Measurements from ENCODE around the gene TAS2R43.
"Not testable (repeated sequence)": the region's sequence is repeated elsewhere in the genome, so short reads cannot be mapped to it uniquely, and the experiment has no call there.

Gene TAS2R43

GRCh38 chr12:11069854-11070365 is 22.2 kb downstream of the TAS2R43 start:
- no peak for DNase-seq
- in situ Hi-C loops (cut with MboI; ENCODE audit: low pct_unique_long_range_greater_than_20kb, low sequenced_read_pairs), result loop anchor here (5.0 kb wide), 1 partner anchor 53 kb away; no protein-coding TSS in a partner anchor

GRCh38 chr12:11067514-11067913 is 24.6 kb downstream of the TAS2R43 start:
- in situ Hi-C loops (cut with MboI; ENCODE audit: low pct_unique_long_range_greater_than_20kb, low sequenced_read_pairs), result no loop called here

DNA sequence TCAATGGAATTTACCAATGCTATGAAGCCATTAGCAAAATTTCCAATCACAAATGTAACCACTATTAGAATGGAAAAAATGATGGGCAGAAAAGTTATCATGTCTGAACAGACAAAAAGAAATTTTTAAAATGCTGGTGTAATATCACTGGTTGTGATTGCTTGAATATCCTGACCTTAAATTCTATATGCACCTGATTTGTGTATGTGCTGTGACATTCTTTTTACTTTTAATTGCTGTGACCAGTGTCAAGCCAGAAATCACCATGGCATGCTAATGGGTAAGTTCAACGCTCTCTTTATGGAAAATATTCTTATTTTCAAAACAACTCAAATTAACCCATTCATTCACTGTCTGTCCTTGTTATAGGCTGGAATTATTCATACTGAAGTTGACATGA is 29.9 kb downstream of the TAS2R43 start, which contains the start of gene TAS2R46:
Gene TAS2R46, minus strand, starts transcription at position 101 of the 400 bp plus-strand sequence. Its CDS starts 0 bp downstream, at position 101.
- in situ Hi-C loops (cut with MboI; ENCODE audit: low pct_unique_long_range_greater_than_20kb, low sequenced_read_pairs), result not testable (repeated sequence)

More at GRCh38 chr12:11067514-11067913, 24.6 kb downstream of the TAS2R43 start:
- DNase-seq, result no peak

DNA sequence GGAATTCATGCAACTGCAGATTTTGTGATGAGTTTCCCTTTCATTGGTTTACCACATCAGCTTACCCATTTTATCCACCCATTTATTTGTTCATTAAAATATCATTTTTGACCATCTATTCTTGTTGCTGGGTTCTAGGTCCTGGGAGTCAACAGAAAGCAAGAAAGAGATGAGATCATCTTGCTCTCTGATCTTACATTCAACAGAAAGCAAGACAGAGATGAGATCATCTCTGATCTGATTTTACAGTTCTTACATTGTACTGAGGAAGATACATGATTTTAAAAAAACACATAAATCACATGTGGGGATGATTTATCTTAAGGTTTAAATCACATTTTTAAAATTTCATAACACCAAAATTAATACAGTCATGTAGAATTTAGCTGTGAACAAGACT is 32.3 kb downstream of the TAS2R43 start:
- DNase-seq, result no peak

More for the DNA sequence above, 29.9 kb downstream of the TAS2R43 start, which contains the start of gene TAS2R46:
- not testable (repeated sequence) for DNase-seq

GRCh38 chr12:11059041-11059440 is 33.1 kb downstream of the TAS2R43 start:
- in situ Hi-C loops (cut with MboI; ENCODE audit: low pct_unique_long_range_greater_than_20kb, low sequenced_read_pairs), result no loop called here

More for the DNA sequence above, 32.3 kb downstream of the TAS2R43 start:
- in situ Hi-C loops (cut with MboI; ENCODE audit: low pct_unique_long_range_greater_than_20kb, low sequenced_read_pairs), result no loop called here

GRCh38 chr12:11055306-11055705 is 36.8 kb downstream of the TAS2R43 start:
- no peak for DNase-seq

More at GRCh38 chr12:11059041-11059440, 33.1 kb downstream of the TAS2R43 start:
- DNase-seq, result no peak

GRCh38 chr12:11049806-11050531 is 42.1 kb downstream of the TAS2R43 start:
- in situ Hi-C loops (cut with MboI; ENCODE audit: low pct_unique_long_range_greater_than_20kb, low sequenced_read_pairs); DNase-seq: not testable (repeated sequence)

More at GRCh38 chr12:11055306-11055705, 36.8 kb downstream of the TAS2R43 start:
- in situ Hi-C loops (cut with MboI; ENCODE audit: low pct_unique_long_range_greater_than_20kb, low sequenced_read_pairs), result no loop called here

DNA sequence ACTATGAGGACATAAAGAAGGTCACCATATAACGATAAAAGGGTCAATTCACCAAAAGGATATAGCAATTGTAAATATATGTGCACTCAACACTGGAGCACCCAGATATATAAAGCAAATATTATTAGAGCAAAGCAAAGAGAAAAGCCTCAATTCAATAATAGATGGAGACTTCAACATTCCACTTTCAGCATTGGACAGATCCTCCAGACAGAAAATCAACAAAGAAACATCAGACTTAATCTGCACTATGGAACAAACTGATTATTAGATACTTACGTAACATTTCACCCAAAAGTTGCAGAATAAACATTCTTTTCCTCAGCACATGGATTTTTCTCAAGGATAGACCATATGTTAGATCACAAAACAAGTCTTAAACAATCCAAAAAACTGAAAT is 50.7 kb downstream of the TAS2R43 start:
- DNase-seq; in situ Hi-C loops (cut with MboI; ENCODE audit: low pct_unique_long_range_greater_than_20kb, low sequenced_read_pairs): not testable (repeated sequence)
